LNCAP (cell line): ENCODE results near the gene NOC2L.

Source experiments
- TF ChIP-seq, protein P1 (sequence below): fragments of 450-650 bp; IDR thresholded peaks from 2 replicates; pipeline ENCODE4 v1.5.1; 2017; ENCODE audit warnings: mild to moderate bottlenecking

The NOC2L gene

DNA sequence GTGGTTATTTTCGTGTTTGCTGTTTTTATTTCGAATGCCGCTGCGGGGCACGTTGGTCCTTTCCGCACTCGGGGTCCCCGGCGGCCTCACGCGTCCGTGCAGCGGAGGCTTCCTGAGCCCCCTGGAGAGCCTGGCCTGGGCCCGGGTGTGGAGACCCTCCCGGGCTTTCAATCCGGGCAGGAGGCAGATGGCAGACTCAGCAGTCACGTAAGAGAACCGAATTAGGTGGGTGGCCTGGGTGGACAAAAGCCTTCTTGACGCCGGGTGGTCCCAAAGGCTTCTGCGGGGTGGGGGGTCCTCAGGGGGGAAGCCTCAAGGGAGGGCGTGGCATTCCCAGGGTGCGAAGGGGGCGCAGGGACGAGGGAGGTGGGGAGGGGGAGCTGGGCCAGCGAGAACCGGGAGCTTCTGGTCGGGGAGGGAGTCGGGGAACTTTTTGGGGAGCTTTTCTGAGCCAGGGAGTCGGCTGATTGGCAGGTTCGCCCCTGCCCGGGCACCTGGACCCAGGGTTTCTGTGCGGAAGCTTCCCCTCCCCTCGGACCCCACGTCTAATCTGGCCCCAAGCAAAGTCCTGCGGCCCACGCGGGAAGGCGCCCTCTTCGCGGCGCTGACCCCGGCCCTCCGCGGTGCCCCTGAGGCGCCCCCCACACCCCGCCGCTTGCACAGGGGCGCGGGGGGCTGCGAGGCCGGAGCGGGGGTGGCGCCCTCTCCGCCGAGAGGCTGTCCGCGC lies 42.2 kb upstream of the NOC2L start:
- TF ChIP-seq, protein P1, sequence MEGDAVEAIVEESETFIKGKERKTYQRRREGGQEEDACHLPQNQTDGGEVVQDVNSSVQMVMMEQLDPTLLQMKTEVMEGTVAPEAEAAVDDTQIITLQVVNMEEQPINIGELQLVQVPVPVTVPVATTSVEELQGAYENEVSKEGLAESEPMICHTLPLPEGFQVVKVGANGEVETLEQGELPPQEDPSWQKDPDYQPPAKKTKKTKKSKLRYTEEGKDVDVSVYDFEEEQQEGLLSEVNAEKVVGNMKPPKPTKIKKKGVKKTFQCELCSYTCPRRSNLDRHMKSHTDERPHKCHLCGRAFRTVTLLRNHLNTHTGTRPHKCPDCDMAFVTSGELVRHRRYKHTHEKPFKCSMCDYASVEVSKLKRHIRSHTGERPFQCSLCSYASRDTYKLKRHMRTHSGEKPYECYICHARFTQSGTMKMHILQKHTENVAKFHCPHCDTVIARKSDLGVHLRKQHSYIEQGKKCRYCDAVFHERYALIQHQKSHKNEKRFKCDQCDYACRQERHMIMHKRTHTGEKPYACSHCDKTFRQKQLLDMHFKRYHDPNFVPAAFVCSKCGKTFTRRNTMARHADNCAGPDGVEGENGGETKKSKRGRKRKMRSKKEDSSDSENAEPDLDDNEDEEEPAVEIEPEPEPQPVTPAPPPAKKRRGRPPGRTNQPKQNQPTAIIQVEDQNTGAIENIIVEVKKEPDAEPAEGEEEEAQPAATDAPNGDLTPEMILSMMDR = no peak

DNA sequence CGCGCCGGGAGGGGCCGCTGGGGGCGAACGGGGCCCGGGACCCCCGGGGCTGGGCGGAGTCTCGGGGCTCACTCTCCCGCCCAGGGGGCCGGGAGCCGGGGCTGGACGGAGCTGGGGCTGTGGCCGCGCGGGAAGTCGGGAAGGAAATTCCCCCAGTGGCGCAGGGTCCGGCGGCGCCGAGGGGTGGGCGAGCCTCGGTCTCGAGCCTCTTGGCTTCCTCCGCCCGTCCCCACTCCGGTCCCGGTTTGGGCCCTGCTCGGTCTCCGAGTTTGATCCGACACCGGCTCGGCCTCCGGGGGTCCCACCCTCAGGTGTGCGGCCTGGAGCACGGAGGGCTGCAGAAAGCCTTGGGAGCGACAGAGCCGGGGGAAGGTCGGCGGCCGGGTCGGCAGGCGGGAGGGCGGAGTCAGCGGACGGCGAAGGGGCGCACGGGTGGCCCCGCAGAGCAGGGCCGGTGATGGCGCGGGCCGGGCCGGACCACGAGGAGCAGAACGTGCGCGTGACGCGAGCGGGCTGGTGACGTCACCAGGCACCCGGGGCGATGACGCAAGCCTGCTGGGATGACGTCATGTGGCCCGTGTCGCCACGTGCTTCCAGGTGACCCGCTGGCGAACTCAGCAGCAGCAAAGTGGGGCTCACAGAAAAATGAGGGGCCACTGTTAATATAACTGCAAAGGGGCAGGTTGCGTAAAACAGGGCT lies 41.5 kb upstream of the NOC2L start:
- TF ChIP-seq, protein P1 = no peak

DNA sequence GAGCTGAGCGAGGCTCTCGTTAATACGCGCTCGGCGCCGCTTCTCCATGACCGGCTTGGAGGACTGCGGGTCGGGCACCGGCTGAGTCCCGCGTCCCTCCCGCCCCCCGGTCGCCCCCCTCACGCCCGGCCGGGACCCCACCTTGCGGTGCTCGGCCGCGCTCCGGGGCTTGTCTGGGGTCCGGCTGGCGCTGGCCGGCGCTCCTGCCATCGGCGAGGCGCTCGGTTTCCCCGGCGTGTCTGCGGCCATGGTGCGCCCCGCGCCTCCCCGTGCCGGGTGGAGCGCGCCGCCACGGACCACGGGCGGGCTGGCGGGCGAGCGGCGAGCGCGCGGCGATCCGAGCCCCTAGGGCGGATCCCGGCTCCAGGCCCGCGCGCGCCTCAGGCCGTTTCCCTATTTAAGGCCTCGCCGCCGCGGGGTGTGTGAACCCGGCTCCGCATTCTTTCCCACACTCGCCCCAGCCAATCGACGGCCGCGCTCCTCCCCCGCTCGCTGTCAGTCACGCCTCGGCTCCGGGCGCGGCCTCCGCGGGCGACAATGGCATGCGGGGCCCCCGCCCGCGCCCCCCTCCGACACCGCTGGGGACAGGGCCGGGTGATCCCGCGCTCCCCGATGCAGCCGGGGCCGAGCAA lies 40.8 kb upstream of the NOC2L start, which contains the start of gene HES4:
TSS of gene HES4 (minus strand) at position 373 of the 632 bp plus-strand sequence. CDS start at position 249, 124 bp downstream.
- TF ChIP-seq, protein P1 = no peak

DNA sequence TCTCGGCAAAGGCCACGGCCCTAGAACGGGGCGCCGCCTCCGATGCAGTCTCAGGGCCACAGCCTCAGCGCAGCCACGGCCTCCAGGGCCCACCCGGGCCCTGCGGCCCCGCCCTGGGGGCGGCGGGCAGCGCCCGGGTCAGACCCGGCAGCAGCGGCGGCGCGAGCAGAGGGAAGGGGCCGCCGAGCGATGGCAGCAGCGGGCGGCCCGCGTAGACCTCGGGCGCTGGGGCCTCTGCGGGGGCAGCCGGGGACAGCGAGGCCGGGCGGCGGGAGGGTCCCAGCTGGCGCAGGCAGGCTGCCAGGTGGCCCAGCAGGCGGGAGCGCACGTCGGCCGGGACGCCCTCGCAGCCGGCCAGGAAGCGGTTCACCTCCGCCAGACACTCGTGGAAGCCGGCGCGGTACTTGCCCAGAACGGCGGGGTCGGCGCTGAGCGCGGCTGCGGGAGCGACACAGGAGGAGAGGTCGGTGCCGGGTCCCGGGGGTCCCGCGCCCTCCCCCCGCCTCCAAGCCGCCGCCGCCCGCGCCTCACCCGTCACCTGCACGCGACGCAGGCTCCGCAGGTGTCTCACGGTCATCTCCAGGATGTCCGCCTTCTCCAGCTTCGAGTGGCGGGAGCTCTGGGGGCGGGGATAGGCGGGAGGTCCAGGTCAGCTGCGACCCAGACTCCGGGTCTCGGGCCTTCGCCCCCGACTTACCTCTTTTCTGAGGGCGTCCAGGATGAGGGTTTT lies 40.1 kb upstream of the NOC2L start:
- TF ChIP-seq, protein P1 = no peak; the same call in 1 of the 2 replicates

GRCh38 chr1:998745-998994 lies 39.6 kb upstream of the NOC2L start:
- TF ChIP-seq, protein P1 = no peak

DNA sequence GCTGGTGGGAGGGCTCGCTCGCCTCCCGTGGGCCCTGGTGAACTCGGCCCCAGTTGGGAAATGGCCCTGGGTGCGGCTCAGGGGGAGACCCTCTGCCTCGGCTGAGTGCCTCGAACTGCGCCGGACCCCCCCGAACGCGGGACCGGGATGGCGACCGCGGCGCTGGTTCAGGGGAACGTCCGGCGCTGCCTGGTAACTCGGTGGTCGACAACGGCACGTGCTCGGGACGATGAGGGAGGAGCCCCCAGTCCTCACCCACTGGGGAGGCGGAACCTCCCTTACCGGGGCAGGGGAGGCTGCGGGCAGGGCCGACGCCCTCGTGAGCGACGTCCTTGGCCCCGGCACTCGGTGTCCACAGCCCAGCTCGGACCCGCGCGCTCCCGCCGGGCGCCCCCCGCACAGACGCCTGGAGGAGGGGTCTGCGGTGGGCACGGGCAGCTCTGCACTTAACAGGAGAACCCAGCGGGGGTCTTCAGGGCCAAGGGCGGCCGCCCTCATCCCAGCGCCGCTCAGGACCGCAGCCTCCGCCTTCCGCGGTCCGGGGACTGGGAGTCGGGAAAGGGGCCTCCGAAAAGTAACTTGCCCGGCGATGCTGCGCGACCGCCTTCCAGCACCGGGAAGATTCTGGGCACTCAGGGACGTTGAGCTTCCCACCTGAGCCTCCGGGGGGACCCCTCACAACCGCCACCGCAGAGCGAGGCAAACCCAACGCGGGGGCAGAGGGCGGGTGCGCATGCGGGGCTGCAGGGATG lies 39.1 kb upstream of the NOC2L start:
- TF ChIP-seq, protein P1 = no peak

- TF ChIP-seq, protein P1 = no peak
These were observed 38.6 kb upstream of the NOC2L start for GRCh38 chr1:997713-997992.
